Measurements from ENCODE around the gene ZFYVE1.

GRCh38 chr14:72947366-72948160, 79.3 kb downstream of the ZFYVE1 start:
- no peak for TF ChIP-seq EZH2 (IDR thresholded peaks at IDR 0.05; ENCODE audit: borderline replicate concordance, insufficient read depth, low read depth, low read length, poor library complexity, severe bottlenecking)
- no peak for TF ChIP-seq CTCF (IDR thresholded peaks at IDR 0.05)
